Measurements from ENCODE around the gene ARL16. TPM values are rescaled to one million over a fixed set of nuclear protein-coding genes. Genes with fewer than 3 reads are reported as not detected.

Gene ARL16
- total RNA-seq, 1 donor from 2014 or later, result 55.2 TPM

- H3K4me1 Mint-ChIP-seq (ENCODE audit: low read depth, unreplicated experiment), result peaks cover 2% of the 10 kb centered on the region
- no peak overlapping the region for H3K27ac Mint-ChIP-seq (ENCODE audit: unreplicated experiment)
- no peak overlapping the region for H3K4me3 Mint-ChIP-seq (ENCODE audit: unreplicated experiment)
- H3K27me3 Mint-ChIP-seq (ENCODE audit: unreplicated experiment), result peaks cover 19% of the 10 kb centered on the region
- no peak for TF ChIP-seq CTCF (IDR thresholded peaks at IDR 0.05; ENCODE audit: partially characterized antibody, unreplicated experiment)
- DNase-seq, result no peak
- H3K9me3 Mint-ChIP-seq (ENCODE audit: unreplicated experiment), result peaks cover 5% of the 10 kb centered on the region
- H3K36me3 Mint-ChIP-seq (ENCODE audit: unreplicated experiment), result no peaks in the 10 kb centered on the region
Measured at GRCh38 chr17:81648013-81648706, 35.4 kb downstream of the ARL16 start.

GRCh38 chr17:81647640-81648012 is 36.0 kb downstream of the ARL16 start:
- DNase-seq, result no peak

GRCh38 chr17:81646869-81647600 is 36.6 kb downstream of the ARL16 start:
- Mint-ChIP-seq H3K27me3 (ENCODE audit: unreplicated experiment) (peaks cover 17% of the 10 kb centered on the region), H3K9me3 (ENCODE audit: unreplicated experiment) (peaks cover 5% of the 10 kb centered on the region), H3K36me3 (ENCODE audit: unreplicated experiment) (no peaks in the 10 kb centered on the region), H3K27ac (ENCODE audit: unreplicated experiment) (no peak overlapping the region), H3K4me3 (ENCODE audit: unreplicated experiment) (no peak overlapping the region), H3K4me1 (ENCODE audit: low read depth, unreplicated experiment) (peaks cover 2% of the 10 kb centered on the region)
- no peak for DNase-seq
- TF ChIP-seq CTCF (IDR thresholded peaks at IDR 0.05; ENCODE audit: partially characterized antibody, unreplicated experiment), result no peak

More at GRCh38 chr17:81647640-81648012, 36.0 kb downstream of the ARL16 start:
- H3K4me3 Mint-ChIP-seq (ENCODE audit: unreplicated experiment), result no peak overlapping the region
- peaks cover 5% of the 10 kb centered on the region for H3K9me3 Mint-ChIP-seq (ENCODE audit: unreplicated experiment)
- H3K27me3 Mint-ChIP-seq (ENCODE audit: unreplicated experiment), result peaks cover 19% of the 10 kb centered on the region
- H3K36me3 Mint-ChIP-seq (ENCODE audit: unreplicated experiment), result no peaks in the 10 kb centered on the region
- TF ChIP-seq CTCF (IDR thresholded peaks at IDR 0.05; ENCODE audit: partially characterized antibody, unreplicated experiment), result no peak
- H3K4me1 Mint-ChIP-seq (ENCODE audit: low read depth, unreplicated experiment), result peaks cover 2% of the 10 kb centered on the region
- no peak overlapping the region for H3K27ac Mint-ChIP-seq (ENCODE audit: unreplicated experiment)

GRCh38 chr17:81644976-81645952 is 38.3 kb downstream of the ARL16 start:
- Mint-ChIP-seq H3K4me1 (ENCODE audit: low read depth, unreplicated experiment) (no peaks in the 10 kb centered on the region), H3K36me3 (ENCODE audit: unreplicated experiment) (no peaks in the 10 kb centered on the region), H3K4me3 (ENCODE audit: unreplicated experiment) (no peak overlapping the region), H3K9me3 (ENCODE audit: unreplicated experiment) (peaks cover 2% of the 10 kb centered on the region), H3K27me3 (ENCODE audit: unreplicated experiment) (peaks cover 17% of the 10 kb centered on the region), H3K27ac (ENCODE audit: unreplicated experiment) (no peak overlapping the region)
- DNase-seq, result no peak
- TF ChIP-seq CTCF (IDR thresholded peaks at IDR 0.05; ENCODE audit: partially characterized antibody, unreplicated experiment), result no peak

Data from glutamatergic neuron (in vitro differentiated cells).